D341Med (cell line): ENCODE data around the gene PPAT.
A peak's percentile ranks its signal among the peaks of the same experiment; 100 is the strongest.
"Not testable (repeated sequence)": the region's sequence is repeated elsewhere in the genome, so short reads cannot be mapped to it uniquely, and the experiment has no call there.

Experiments used
- DNase-seq: peaks from one replicate; pipeline ENCODE4 v3.0.0; 2012; ENCODE audit warnings: low spot score

The PPAT gene

GRCh38 chr4:56435140-56435926 lies at the start of gene PPAT:
Gene PPAT (minus strand): TSS chr4:56435615. CDS start chr4:56435477, 138 bp downstream.
- peak; percentile 97 for DNase-seq

DNA sequence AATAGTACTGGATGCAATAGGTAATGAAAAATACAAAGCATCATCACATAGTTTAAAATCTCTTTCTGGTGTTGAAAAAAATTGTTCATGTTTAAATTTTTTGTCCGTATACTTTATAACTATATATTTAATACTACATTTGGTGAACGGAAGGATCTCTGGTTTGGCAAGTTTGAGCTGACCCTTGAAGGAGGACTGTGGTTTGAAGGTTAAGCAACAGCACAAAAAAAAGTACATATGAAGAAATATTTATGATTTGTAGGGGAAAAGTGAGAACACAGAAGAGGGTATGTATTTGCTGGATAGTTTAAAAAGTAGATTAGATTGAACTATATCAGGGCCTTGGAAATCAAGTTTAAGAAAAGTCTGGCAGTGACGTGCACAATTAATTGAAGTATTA lies 45.3 kb upstream of the PPAT start:
- no peak for DNase-seq

DNA sequence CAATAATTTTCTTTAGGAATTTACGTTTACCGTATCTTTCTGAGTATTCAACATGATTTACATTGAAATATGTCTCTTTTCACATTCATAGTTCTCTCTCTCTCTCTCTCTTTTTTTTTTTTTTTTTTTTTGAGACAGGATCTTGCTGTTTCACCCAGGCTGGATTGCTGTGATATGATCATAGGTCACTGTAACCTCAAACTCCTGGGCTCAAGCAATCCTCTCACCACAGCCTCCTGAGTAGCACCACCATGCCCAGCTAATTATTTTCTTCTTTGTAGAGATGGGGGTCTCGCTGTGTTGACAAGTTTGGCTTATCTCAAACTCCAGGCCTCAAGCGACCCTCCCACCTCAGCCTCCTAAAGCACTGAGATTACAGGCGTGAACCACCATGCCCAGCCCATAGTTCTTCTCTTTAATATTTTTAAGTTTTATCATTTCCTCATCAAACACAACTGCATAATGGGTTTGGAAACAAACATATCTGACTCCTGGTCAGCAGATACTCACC lies 41.8 kb upstream of the PPAT start:
- no peak for DNase-seq

DNA sequence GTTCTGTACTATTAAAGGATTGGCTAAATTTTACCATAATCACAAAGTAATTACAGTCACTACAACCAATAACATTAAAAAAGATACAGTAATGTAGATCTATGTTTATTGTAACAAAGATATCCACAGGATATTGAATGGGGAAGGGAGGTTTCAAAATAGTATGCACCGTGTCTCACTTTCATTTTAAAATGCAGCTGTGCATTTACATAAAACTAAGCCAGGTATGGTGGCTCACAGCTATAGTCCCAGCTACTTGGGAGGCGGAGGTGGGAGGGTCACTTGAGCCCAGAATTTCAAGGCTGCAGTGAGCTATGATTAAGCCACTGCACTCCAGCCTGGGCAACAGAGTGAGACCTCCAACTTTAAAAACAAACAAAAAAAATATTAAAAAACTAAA lies 40.5 kb upstream of the PPAT start:
- DNase-seq, result no peak

GRCh38 chr4:56469489-56470210 lies 34.2 kb upstream of the PPAT start:
- no peak for DNase-seq

- peak; percentile 56 for DNase-seq
Measured at GRCh38 chr4:56468097-56468422, 32.6 kb upstream of the PPAT start.

- peak; percentile 93 for DNase-seq
Measured at GRCh38 chr4:56467284-56468096, 32.1 kb upstream of the PPAT start, which contains the start of gene SRP72. Gene SRP72 (plus strand): TSS chr4:56467617. CDS start chr4:56467636, 19 bp downstream.

DNA sequence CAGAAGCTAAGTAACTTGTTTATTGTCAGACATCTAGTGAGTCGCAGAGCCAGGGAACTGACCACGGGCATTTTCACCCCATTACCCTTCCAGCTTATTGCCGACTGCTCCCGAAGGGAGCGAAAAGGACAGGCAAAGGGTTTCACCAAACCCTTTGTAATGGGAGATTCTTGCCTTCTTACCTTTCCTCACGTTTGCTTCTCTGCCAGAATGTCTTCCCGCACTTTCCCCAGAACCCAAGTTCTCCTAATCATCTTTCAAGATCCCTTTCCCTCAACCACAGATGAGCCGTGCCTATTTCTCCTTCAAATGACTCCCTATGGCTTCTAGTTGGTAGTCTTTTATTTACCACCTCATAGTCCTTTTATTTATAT lies 31.5 kb upstream of the PPAT start:
- DNase-seq, result peak; percentile 30

DNA sequence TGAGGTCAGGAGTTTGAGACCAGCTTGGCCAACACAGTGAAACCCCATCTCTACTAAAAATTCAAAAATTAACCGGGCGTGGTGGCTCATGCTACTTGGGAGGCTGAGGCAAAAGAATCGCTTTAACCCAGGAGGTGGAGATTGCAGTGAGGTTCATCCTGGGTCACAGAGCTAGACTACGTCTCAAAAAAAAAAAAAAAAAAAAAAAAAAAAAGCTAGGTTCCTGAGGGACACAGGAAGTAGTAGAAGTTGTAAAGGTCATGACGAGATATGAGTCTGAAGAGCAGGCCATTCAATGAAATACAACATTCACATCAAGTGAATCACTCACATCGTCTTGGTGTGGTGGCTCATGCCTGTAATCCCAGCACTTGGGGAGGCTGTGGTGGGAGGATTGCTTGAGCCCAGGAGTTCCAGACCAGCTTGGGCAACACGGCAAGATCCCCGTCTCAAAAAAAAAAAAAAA lies 30.9 kb upstream of the PPAT start:
- DNase-seq, result not testable (repeated sequence)

DNA sequence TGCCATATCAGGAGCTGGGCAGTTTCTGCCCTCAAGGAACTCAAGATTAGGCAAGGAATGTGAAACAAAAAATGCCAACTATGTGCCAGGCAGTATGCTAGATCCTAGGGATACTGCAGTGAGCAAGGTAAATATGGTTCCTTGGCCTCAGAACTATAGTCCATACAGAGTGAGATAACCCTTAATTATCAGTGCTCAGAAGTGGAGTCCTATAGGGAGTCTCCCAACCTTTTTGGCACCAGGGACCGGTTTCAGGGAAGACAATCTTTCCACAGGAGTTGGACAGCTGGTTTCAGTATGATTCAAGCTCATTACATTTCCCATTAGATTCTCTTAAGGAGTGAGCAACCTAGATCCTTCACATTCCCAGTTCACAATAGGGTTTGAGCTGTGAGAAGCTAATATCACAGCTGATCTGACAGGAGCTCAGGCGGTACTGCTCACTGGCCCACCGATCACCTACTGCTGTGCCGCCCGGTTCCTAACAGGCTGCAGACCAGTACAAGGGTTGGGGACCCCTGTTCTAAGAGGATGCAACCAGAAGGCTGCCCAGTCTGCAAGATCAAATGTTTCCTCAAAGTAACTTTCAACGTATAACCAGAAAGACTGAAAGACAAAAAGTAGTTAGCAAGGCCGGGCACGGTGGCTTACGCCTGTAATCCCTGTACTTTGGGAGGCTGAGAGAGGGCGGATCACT lies 30.3 kb upstream of the PPAT start:
- no peak for DNase-seq

GRCh38 chr4:56464581-56464980 lies 29.2 kb upstream of the PPAT start:
- no peak for DNase-seq

- no peak for DNase-seq
Measured at GRCh38 chr4:56463711-56464110, 28.3 kb upstream of the PPAT start.

- no peak for DNase-seq
Measured at GRCh38 chr4:56462157-56462556, 26.7 kb upstream of the PPAT start.

DNA sequence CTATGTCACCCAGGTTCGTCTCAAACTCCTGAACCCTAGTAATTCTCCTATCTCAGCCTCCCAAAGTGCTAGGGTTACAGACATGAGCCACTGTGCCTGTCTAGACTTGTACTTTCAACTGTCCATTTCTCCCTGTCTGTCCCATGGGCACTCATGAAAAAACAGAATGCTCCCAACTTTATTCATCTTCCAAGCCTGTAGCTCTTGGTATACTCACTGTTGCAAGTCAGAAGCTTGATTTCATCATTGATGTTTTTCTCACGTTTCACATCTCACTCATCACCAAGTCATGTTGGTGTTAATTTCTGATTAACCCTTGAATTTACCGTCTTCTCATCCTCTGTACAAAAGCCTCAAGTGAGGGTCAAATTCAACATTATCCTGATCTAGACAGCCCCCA lies 24.7 kb upstream of the PPAT start:
- DNase-seq, result no peak

- DNase-seq, result no peak
Measured at GRCh38 chr4:56450342-56450741, 14.9 kb upstream of the PPAT start.

- not testable (repeated sequence) for DNase-seq
Measured at GRCh38 chr4:56449475-56449874, 14.1 kb upstream of the PPAT start.

- no peak for DNase-seq
Measured at GRCh38 chr4:56448301-56448700, 12.9 kb upstream of the PPAT start.

DNA sequence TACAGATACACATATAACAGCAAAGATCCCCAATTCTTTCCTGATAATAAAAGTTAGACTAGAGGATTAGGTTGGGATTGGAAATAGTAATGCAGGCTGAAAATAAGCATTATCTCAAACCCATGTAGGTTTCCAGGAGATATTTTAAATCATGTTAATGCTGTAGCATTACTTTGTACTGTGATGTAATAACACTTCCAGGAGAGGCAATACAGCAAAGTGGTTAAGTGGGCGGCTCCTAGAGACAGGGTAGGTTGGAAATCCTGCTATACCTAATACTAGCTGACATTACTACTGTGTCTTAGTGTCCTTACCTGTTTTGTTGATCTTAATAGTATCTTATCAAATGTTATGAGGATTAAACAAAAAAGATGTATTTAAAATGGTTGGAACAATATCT lies 10.3 kb upstream of the PPAT start:
- DNase-seq, result no peak

GRCh38 chr4:56444719-56445118 lies 9.3 kb upstream of the PPAT start:
- DNase-seq, result no peak

DNA sequence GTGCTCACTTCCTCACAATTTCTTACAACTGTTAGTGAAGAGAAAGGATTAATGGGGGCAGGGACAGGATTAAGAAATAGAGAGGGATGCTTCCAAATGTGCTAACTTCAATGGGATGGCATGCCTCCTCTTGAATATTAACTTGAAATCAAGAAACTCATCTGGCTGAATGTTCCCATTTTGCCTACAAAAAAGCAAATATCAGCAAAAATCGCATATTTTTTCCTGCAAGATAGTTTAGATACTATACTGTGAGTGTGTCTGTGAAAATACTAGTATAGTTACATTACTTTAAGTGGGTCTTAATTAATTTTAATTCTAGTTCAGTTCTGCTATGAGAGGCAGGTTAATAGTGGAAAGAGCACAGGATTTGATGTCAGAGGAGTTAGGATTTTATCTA lies 5.6 kb upstream of the PPAT start:
- no peak for DNase-seq

DNA sequence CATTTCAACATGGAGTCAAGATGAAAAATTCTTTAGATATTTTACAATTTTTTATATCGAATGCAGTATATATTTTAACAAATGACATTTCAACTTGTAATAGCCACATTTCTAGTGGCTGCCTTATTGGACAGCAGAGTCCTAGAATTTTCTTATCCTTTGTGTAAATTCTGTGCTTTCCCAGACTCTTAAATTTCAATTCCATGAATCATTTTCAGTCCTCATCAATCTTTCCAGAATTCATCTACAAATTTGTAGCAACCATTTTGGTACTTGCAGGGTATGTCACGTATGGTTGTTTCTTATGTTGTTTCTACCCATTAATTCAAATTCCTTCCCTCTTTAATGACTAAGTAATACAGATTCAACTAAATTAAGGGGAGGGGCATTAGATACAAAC lies 3.4 kb upstream of the PPAT start:
- no peak for DNase-seq

GRCh38 chr4:56434599-56435139 lies 746 bp downstream of the PPAT start:
- DNase-seq, result peak; percentile 69
